GM18507 (cell line): Measurements from ENCODE around the gene SCNN1G.
A peak's percentile ranks its signal among the peaks of the same experiment; 100 is the strongest.

Experiments
- DNase-seq: peaks from one replicate; pipeline ENCODE4 v3.0.0; 2011; ENCODE audit warnings: low read depth; ENCODE audit not compliant: insufficient read length; ENCODE audit errors: extremely low spot score
- FAIRE-seq: peaks from 2 replicates; lab custom pipeline; 2011; peaks lifted over from hg19 to GRCh38; lab: Jason Lieb, UNC

SCNN1G gene

DNA sequence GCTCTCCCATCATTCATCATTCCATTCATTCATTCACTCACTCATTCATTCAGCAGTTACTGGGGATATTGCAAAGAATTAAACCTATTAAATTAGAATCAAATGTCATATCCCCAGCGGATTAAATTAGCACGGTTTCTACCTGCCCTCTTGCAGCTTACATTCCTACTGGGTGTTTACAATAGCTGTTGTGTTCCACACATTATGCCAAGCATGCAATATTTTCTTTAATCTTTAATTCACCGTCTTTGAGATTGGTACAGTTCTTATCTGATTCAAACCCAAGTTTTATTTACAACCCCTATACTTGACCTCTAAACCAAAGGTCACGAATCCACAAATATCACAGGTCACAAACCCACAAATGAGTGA lies 32.6 kb upstream of the SCNN1G start:
- DNase-seq, result no peak
- no peak for FAIRE-seq

DNA sequence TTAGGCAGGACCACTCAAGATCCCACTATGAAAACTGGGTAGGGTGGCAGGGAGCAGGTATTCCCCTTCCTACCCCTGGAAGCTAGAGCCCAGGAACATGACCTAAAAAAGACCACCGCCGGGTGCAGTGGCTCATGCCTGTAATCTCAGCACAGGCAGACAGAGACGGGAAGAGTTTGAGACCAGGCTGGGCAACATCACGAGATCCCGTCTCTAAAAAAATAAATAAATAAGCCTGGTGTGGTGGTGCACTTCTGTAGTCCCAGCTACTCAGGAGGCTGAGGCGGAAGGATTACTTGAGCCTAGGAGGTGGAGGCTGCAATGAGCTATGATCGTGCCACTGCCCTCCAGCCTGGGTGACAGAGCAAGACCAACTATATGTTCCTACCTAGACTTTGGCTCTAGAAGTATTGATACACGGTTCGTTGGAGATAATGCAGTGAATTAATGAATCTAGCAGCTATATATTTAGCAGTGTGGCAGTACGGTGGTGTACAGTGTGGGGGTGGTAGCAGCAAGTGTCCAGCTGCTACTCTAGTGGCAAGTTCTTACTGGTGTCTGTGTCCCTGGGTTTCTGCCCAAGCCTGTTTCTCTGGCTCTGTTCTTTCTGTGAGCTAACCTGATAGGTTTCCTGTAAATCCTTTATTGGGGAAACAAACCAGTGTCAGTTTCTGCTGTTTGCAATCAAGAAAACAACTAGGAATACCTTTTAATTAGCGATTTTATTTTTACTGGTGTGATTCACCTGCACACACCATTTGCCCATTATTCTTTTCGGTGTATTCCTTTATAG lies 30.0 kb upstream of the SCNN1G start:
- no peak for FAIRE-seq

DNA sequence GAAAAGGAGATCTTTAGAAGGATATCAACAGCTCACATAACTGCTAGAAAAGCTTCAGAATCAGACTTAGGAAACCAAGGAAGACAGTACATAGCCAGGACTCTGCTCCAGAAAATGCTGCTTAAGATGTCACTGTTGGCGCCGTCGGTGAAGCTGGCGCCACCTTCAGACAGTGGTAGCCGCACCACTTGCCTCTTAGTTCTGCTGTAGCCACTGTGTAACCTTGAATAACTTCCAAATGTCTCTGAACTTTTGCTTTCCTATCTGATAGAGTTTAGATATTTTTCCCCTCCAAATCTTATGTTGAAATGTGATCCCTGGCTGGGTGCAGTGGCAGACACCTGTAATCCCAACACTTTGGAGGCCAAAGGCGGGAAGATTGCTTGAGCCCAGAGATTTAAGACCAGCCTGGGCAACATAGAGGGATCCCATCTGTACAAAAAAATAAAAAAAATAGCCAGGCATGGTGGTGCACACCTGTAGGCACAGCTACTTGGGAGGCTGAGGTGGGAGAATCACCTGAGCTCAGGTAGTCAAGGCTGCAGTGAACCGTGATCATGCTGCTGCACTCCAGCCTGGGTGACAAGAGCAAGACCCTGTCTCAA lies 27.0 kb upstream of the SCNN1G start:
- DNase-seq (no peak), FAIRE-seq (no peak)

More for the DNA sequence above, 30.0 kb upstream of the SCNN1G start:
- DNase-seq, result no peak

DNA sequence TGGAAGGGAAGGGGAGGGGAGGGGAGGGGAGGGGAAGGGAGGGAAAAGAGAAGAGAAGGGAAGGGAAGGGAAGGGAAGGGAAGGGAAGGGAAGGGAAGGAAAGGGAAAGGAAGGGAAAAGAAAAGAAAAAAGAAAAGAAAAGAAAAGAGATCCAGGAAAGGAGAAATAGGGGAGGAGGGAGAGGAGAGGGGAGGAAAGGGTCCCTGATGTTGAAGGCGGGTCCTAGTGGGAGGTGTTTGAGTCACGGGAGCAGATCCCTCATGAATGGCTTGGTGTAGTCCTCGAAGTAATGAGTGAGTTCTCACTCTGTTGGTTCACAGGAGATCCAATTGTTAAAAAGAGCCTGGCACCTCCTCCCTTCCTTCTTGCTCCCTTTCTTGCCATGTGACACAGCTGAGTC lies 26.4 kb upstream of the SCNN1G start:
- FAIRE-seq (no peak), DNase-seq (no peak)

DNA sequence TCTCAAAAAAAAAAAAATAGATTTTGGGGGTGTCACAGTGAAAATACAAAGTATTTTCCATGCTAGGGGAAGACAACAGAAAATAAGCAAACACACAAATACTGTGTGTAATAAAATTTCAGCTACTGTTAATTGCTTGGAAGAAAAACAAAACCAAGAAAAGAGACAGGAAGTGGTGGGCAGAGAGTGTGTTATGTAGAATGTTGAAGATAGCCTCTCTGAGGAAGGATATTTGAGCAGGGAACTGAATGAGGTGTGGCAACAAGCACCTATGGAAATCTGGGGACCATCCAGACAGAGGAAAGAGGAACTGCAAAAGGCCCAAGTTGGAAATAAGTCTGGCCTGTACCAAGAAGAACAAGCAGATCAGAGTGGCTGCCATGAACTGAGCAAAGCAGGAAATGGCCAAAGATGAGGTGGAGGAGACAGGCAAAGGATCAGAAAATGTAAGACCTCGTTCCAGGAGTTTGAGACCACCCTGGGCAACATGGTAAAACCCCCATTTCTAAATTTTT lies 25.5 kb upstream of the SCNN1G start:
- peak; percentile 54 for FAIRE-seq
- DNase-seq, result no peak

DNA sequence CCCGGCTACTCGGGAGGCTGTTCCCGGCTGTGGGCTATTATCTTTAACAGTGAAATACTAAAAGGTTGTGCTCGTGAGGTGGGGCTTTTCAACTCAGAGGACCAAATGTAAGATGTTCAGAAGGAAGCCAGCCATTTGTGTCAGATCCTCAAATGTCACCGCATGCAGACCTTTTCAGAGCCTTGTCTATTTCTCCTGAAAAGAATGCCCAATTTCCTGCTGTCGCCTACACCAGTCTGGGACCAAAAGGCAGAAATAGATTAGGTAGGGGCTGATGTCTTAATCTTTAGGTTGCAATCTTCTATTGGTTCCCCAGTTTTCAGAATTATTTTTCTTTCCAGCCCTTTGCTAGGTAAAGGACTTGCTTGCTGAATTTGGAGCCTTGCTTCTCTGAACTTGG lies 24.4 kb upstream of the SCNN1G start:
- FAIRE-seq, result no peak
- no peak for DNase-seq

DNA sequence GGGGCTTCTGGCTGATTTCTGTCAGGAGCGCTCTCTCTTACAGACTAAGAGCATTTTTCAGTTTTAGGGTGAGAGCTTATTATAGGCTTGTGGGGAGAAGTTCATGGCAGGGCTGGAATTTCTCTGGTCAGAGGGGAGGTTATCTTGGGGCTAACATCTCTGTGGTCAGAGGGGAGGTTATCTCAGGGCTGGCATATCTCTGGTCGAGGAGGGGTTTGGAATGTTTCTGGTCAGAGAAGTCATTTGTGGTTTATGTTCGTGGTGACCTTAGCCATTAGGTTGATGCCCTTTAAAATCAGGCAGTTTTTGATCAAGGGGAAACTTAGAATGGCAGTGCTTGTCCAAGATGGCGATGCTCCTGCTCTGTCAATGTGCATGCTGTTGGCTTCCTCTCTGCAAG lies 22.5 kb upstream of the SCNN1G start:
- no peak for FAIRE-seq
- no peak for DNase-seq

DNA sequence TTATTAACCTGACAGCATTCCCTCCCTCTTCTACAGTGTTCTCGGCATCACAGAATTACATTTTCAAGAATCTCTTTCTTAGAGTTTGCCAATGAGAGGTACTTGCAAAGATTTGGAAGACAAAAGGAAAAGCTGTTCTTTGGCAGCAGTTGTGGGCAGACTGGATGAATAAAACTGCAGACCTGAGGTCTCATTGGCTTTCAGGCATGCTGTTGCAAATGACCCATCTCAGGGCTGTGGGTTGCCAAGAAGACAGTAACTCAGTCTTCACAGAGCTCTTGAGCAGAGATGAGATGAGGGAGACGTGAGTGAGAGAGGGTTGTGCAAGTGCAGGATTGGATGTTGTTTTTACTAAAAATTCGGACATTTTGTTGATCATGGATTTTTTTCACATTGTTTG lies 22.0 kb upstream of the SCNN1G start:
- DNase-seq (no peak), FAIRE-seq (no peak)

DNA sequence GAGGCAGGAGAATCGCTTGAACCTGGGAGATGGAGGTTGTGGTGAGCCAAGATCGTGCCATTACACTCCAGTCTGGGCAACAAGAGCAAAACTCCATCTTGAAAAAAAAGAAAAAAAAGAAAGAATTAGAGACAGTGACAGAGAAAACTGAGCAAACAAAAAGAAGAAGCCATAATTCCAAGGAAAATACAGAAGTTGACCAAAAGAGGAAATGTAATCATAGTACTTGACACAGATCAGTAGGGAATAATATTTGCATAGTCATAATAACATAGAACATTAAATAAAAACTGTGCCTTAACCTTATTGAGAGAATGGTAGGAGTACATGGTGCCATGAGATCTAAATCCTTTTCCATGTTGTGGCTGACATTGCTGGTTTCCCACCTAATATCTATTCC lies 18.6 kb upstream of the SCNN1G start:
- FAIRE-seq (no peak), DNase-seq (no peak)

DNA sequence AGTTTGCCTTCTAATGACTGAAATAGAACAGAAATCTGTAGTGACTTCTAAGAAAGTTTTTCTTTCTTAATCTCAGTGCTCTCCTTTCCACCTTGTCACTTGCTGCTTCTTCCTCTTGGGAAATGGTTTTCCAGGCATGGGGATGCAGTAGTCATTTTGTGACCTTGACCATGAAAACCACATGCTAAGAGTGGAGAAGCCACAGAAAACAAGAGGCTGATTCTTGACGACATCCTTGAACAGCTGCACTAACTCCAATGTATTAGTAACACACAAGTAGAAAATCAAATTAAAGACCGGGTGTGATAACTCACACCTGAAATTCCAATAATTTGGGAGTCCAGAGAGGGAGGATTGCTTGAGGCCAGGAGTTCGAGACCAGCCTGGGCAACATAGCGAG lies 17.8 kb upstream of the SCNN1G start:
- FAIRE-seq (no peak), DNase-seq (no peak)

DNA sequence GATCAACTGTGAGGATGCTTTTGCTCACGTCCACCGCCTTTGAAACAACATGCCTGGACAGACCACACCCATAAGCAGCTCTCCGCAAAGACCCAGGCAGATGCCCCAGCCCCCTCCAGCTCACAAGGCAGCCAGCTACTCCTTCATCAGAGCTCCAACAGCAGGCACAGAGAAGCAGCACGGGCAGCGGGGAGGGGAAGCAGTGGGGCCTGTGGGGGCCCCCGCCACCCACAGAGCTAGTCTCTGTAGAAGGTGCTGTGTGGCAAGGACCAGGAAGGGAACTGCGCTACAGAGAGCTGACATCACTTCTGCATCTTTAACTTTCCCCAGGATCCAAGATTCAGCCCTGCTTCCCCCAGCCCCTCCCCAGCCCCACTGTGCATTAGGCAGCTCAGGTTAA lies 10.0 kb upstream of the SCNN1G start:
- FAIRE-seq (no peak), DNase-seq (no peak)

DNA sequence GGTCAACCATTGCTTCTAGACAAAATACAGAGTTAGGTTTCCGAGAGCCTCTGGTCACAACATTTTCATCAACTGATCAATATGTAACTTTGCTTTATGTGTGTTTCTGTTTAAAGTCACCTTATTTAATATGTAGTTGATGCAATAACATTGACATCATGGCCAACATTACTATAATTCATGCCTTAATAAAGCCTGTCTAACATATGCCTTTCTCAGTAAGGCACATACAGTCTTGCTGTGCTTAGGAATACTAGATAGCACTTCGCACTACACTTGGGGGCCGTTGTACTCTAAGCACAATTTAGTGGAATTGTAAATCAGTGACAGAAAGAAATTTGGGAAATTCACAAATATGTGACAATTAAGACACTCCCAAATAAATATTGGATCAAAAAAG lies 9.6 kb upstream of the SCNN1G start:
- FAIRE-seq (no peak), DNase-seq (no peak)

DNA sequence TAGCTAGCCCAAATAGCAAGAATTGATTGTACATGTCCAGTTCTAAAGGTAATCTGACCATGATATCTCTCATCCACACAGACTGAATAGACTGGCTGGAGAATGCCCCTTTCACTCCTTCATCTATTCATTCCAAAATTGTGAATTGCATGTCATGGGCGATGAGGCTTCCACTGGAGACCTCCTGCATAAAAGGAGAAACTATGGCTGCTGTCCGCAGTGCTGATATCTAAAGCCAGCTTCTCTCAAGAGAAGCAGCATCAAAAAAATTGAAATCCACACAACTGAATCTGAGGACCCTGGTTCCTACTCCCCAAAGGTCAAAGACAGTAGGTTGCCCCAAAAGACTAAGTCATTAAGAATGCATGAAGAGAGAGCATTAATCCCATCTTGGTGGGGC lies 7.9 kb upstream of the SCNN1G start:
- FAIRE-seq, result no peak
- DNase-seq, result no peak

DNA sequence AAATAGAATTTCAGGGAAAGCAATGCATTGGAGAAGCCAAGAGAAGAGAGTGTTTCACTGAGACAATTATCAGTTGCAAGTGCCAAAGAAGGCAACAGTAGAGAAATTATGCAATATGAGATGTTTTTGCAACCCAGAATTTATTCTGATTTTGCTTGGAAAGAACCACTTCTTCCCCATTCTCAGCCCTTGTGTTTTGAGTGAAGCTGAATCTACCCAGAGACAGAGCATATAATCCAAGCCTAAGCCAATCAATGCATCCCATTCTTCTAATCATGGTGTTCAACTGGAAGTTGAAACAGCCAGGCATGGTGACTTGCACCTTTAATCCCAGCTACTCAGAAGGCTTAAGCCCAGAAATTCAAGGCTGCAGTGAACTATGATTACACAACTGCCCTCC lies 6.9 kb upstream of the SCNN1G start:
- DNase-seq (no peak), FAIRE-seq (no peak)

DNA sequence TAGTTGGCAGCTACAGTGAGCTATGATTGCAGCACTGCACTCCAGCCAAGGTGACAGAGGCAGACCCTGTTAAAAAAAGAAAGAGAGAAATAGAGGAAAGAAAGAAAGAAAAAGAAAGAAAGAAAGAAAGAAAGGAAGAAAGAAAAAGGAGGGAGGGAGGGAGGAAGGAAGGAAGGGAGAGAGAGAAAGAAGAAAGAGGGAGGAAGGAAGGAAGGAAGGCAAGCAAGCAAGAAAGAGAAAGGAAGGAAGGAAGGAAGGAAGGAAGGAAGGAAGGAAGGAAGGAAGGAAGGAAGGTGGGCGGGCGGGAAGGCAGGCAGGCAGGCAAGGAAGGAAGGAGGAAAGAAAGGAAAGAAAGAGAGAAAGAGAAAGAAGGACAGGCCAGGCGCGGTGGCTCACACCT lies 1.0 kb upstream of the SCNN1G start:
- FAIRE-seq, result no peak
- no peak for DNase-seq

DNA sequence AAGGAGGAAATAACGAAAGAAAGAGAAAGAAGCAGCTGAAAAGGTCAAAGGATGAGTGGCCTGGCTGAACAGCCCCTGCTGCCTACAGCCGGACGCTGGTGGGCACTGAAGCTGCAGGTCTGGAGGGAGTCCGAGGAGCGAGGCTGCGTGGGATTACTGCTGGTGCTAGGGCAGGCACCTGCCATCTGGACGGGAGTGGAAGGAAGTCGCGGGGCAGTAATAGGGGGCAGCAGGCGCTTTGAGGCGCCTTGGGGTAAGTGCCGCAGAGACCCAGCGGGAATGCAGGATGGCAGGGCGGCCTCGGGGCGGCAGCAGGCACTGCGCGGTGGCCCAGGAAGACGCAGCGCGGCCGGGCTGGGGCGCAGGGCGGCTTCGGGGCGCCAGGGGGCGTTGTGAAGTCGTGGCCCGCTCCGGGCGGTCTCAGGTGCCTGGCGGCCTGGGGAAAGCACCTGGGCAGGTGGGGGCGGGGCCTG lies 303 bp upstream of the SCNN1G start:
- FAIRE-seq (peak; percentile 73), DNase-seq (peak; percentile 82)

DNA sequence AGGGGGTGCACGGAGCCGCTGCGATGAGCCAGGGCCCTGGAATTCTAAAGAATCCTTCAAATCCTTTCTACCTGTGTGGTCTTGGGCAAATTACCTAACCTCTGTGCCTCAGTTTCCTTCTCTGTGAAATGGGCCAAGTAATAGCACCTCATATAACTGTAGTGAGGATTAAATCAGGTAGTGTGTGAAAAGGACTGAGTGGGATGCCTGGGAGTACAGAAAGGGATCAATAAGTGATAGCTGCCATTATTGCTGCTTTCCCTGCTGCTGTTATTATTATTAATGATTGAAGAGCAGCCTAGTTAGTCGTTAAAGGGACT lies 958 bp downstream of the SCNN1G start:
- DNase-seq, result no peak
- no peak for FAIRE-seq

DNA sequence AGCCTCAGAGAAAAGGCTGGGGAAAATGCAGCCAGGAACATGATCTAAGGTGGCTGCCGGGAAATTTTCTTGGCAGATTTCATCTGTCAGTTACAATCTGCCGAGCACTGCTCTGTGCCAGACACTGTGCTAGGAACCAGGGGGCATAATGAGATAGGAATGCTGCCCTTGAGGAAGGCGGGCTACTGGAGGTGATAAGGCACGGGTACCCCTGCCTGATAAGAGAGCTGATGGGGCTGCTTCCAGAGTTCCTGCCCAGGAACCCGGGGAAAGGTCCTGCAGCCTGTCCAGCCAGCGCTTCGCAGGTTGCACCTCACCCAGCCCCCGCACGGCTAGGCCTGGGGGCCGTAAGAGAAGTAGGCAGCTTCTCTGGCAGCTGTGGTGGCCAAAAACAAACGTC lies 3.1 kb downstream of the SCNN1G start:
- DNase-seq (no peak), FAIRE-seq (no peak)

DNA sequence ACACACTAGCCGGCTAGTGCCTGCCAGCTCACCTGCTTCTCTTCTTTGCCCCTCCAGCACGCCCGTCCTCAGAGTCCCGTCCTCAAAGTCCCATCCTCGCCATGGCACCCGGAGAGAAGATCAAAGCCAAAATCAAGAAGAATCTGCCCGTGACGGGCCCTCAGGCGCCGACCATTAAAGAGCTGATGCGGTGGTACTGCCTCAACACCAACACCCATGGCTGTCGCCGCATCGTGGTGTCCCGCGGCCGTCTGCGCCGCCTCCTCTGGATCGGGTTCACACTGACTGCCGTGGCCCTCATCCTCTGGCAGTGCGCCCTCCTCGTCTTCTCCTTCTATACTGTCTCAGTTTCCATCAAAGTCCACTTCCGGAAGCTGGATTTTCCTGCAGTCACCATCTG lies 3.6 kb downstream of the SCNN1G start:
- DNase-seq, result no peak
- FAIRE-seq, result no peak

DNA sequence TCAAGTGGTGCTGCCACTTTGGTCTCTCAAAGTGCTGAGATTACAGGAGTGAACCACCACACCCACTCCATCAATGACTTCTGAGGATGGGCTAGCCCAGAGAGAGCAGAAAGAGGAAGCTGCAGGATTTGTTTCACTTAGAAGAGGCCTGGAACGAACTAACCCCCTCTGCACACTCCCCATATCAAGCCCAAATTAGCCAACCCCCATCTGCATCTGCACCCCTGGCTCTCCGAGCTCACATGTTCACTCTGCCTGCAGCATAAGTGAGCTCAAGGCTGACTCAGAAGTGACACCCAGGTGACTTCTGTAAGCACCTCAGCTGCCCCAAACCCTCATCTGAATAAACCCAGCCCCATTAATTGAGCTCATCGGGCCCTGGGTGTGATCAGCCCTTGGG lies 4.8 kb downstream of the SCNN1G start:
- DNase-seq (no peak), FAIRE-seq (no peak)

DNA sequence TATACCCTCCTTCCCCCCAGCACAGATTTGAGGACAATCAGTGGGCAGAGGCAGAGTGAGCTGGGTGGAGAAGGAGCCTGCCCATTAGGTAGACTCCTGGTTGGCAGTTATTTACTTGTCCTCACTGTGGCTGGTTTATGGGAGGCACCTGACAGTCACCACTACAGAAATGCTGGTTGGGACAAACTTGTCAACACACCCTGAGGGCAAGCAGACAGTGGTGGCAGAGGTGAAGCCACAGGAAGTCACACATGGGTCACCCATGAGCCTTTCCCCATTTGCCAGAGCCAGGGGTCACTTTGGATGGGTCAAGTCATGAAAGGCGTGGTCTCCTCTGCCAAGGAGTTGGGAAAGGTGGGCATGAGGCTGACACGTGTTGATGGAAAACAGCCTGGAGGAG lies 6.4 kb downstream of the SCNN1G start:
- no peak for DNase-seq
- FAIRE-seq, result no peak
